ENCODE data around the gene ABO. TPM values are rescaled to one million over a fixed set of nuclear protein-coding genes. Genes with fewer than 3 reads are reported as not detected.

Gene ABO
- total RNA-seq, 1 experiment from 2014 or later = 0.15 TPM

GRCh38 chr9:133286523-133286922, 11.5 kb upstream of the ABO start:
- Mint-ChIP-seq H3K4me1 (no peaks in the 10 kb centered on the region), H3K9me3 (peaks cover 51% of the 10 kb centered on the region), H3K27me3 (ENCODE audit: low read depth) (peaks cover 39% of the 10 kb centered on the region), H3K27ac (no peak overlapping the region), H3K36me3 (peaks cover 35% of the 10 kb centered on the region), H3K4me3 (no peak overlapping the region)
- POLR2A ChIA-PET = no interaction called here
- DNase-seq (ENCODE audit: low spot score) (no peak), ATAC-seq (no peak)
- TF ChIP-seq PRRX2 (CRISPR knock-in tag; IDR thresholded peaks at IDR 0.05) (no peak), GABPB1 (CRISPR knock-in tag; IDR thresholded peaks at IDR 0.05) (no peak), SMAD4 (CRISPR knock-in tag; IDR thresholded peaks at IDR 0.05) (no peak), OVOL2 (CRISPR knock-in tag; IDR thresholded peaks at IDR 0.05; ENCODE audit: borderline replicate concordance) (no peak), ATF1 (CRISPR knock-in tag; IDR thresholded peaks at IDR 0.05) (no peak), E2F5 (CRISPR knock-in tag; IDR thresholded peaks at IDR 0.05) (no peak)
- CTCF ChIA-PET = interaction anchor here (1.3 kb wide), 1 partner anchor 98 kb away, joined by 3 read pairs; no protein-coding TSS in a partner anchor

- Mint-ChIP-seq H3K27ac (no peak overlapping the region), H3K4me3 (no peak overlapping the region), H3K4me1 (no peaks in the 10 kb centered on the region), H3K9me3 (peaks cover 38% of the 10 kb centered on the region), H3K27me3 (ENCODE audit: low read depth) (peaks cover 34% of the 10 kb centered on the region), H3K36me3 (peaks cover 24% of the 10 kb centered on the region)
- ChIA-PET POLR2A (no interaction called here), CTCF (no interaction called here)
- ATAC-seq = no peak
- DNase-seq (ENCODE audit: low spot score) = no peak
- TF ChIP-seq ZBTB43 (CRISPR knock-in tag; IDR thresholded peaks at IDR 0.05) (no peak), E2F5 (CRISPR knock-in tag; IDR thresholded peaks at IDR 0.05) (no peak), HMGXB4 (CRISPR knock-in tag; IDR thresholded peaks at IDR 0.05) (no peak), FOXP1 (CRISPR knock-in tag; IDR thresholded peaks at IDR 0.05; ENCODE audit: borderline replicate concordance) (no peak), CBFB (CRISPR knock-in tag; IDR thresholded peaks at IDR 0.05; ENCODE audit: low read depth) (no peak), ZNF416 (CRISPR knock-in tag; IDR thresholded peaks at IDR 0.05) (no peak), ELF4 (CRISPR knock-in tag; IDR thresholded peaks at IDR 0.05; ENCODE audit: low read depth) (no peak), ZNF532 (CRISPR knock-in tag; IDR thresholded peaks at IDR 0.05; ENCODE audit: borderline replicate concordance) (no peak), NR2C2 (CRISPR knock-in tag; IDR thresholded peaks at IDR 0.05) (no peak), PREB (CRISPR knock-in tag; IDR thresholded peaks at IDR 0.05; ENCODE audit: borderline replicate concordance) (no peak), USF2 (CRISPR knock-in tag; IDR thresholded peaks at IDR 0.05) (no peak), GABPB1 (CRISPR knock-in tag; IDR thresholded peaks at IDR 0.05) (no peak), USF1 (CRISPR knock-in tag; IDR thresholded peaks at IDR 0.05) (no peak), ZNF671 (CRISPR knock-in tag; IDR thresholded peaks at IDR 0.05) (no peak), ATF3 (CRISPR knock-in tag; conservative IDR thresholded peaks at IDR 0.05) (no peak), NFATC4 (CRISPR knock-in tag; IDR thresholded peaks at IDR 0.05) (no peak), GTF2I (CRISPR knock-in tag; conservative IDR thresholded peaks at IDR 0.05) (no peak), SMAD3 (CRISPR knock-in tag; IDR thresholded peaks at IDR 0.05; ENCODE audit: borderline replicate concordance) (no peak), RELA (CRISPR knock-in tag; IDR thresholded peaks at IDR 0.05; ENCODE audit: borderline replicate concordance) (no peak)
These were observed 10.3 kb upstream of the ABO start for GRCh38 chr9:133285252-133285775.

Data from WTC11 (cell line).